Measurements from ENCODE around the gene FLNC. TPM values are rescaled to one million over a fixed set of nuclear protein-coding genes. Genes with fewer than 3 reads are reported as not detected.

Gene FLNC
- total and polyA plus RNA-seq, 2 of the 13 experiments (the other 11 are each of a cell fraction or from before 2014, with no cell fraction given): 0.02 TPM; not detected in 1

DNA sequence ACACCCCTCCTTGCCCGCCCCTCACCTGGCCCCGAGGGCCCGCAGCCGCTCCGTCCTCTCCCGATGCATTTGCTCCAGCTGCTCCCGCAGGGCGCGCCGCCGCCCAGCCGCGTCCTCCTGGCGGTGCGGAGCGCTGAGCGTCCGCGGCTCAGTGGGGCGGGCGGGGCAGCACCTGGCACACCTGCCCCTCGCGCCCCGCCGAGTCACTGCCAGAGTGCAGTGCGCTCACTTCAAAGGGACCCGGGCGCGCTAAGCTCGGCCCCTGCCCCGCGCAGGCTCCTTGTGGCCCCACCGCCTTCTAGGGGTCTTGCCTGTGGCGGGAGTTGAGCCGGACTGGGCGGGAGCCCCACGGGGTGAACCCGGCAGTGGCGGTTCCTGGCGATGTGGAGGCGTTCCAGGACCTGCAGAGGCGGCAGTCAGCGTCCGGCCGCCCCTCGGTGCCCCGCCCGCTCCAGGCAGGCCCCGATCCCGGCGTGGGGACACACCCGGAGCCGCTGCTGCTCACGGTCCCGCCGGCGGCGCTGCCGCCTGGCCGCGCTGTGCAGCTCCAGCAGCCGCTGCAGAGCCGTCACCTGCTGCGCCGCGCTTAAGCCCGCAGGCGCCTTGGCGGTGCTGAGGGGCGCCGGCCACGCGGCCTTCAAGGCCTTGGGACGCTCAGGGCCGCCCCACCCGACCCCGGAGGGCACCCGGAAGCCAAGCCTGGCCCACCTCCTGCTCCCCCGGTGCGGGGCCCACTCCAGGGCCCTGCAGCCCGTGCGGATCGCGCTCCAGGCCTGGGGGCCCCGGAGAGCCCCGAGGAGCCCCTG, 39.1 kb downstream of the FLNC start (continued):
- TF ChIP-seq BRF2 (CRISPR knock-in tag; IDR thresholded peaks at IDR 0.05) (no peak), ZFY (CRISPR knock-in tag; IDR thresholded peaks at IDR 0.05) (peak; percentile 87), ZNF615 (CRISPR knock-in tag; IDR thresholded peaks at IDR 0.05; ENCODE audit: borderline replicate concordance) (no peak), CREM (IDR thresholded peaks at IDR 0.05) (no peak), CREM (CRISPR knock-in tag; IDR thresholded peaks at IDR 0.05) (no peak), PRMT3 (CRISPR knock-in tag; IDR thresholded peaks at IDR 0.05; ENCODE audit: borderline replicate concordance, low read depth) (no peak), ZBTB26 (CRISPR knock-in tag; IDR thresholded peaks at IDR 0.05; ENCODE audit: borderline replicate concordance) (no peak), U2AF1 (optimal IDR thresholded peaks at IDR 0.05; ENCODE audit: low read depth, low read length) (no peak), RXRA (CRISPR knock-in tag; IDR thresholded peaks at IDR 0.05) (no peak), CERS6 (CRISPR knock-in tag; IDR thresholded peaks at IDR 0.05) (no peak), MAF1 (CRISPR knock-in tag; IDR thresholded peaks at IDR 0.05; ENCODE audit: borderline replicate concordance) (no peak)
- TF ChIP-seq, protein P1, sequence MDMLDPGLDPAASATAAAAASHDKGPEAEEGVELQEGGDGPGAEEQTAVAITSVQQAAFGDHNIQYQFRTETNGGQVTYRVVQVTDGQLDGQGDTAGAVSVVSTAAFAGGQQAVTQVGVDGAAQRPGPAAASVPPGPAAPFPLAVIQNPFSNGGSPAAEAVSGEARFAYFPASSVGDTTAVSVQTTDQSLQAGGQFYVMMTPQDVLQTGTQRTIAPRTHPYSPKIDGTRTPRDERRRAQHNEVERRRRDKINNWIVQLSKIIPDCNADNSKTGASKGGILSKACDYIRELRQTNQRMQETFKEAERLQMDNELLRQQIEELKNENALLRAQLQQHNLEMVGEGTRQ (IDR thresholded peaks at IDR 0.05; ENCODE audit: low read depth, low read length): no peak
- TF ChIP-seq, protein P1 (CRISPR knock-in tag; IDR thresholded peaks at IDR 0.05; ENCODE audit: borderline replicate concordance): no peak
- TF ChIP-seq, protein P2, sequence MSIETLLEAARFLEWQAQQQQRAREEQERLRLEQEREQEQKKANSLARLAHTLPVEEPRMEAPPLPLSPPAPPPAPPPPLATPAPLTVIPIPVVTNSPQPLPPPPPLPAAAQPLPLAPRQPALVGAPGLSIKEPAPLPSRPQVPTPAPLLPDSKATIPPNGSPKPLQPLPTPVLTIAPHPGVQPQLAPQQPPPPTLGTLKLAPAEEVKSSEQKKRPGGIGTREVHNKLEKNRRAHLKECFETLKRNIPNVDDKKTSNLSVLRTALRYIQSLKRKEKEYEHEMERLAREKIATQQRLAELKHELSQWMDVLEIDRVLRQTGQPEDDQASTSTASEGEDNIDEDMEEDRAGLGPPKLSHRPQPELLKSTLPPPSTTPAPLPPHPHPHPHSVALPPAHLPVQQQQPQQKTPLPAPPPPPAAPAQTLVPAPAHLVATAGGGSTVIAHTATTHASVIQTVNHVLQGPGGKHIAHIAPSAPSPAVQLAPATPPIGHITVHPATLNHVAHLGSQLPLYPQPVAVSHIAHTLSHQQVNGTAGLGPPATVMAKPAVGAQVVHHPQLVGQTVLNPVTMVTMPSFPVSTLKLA (IDR thresholded peaks at IDR 0.05): no peak
- TF ChIP-seq, protein P3, sequence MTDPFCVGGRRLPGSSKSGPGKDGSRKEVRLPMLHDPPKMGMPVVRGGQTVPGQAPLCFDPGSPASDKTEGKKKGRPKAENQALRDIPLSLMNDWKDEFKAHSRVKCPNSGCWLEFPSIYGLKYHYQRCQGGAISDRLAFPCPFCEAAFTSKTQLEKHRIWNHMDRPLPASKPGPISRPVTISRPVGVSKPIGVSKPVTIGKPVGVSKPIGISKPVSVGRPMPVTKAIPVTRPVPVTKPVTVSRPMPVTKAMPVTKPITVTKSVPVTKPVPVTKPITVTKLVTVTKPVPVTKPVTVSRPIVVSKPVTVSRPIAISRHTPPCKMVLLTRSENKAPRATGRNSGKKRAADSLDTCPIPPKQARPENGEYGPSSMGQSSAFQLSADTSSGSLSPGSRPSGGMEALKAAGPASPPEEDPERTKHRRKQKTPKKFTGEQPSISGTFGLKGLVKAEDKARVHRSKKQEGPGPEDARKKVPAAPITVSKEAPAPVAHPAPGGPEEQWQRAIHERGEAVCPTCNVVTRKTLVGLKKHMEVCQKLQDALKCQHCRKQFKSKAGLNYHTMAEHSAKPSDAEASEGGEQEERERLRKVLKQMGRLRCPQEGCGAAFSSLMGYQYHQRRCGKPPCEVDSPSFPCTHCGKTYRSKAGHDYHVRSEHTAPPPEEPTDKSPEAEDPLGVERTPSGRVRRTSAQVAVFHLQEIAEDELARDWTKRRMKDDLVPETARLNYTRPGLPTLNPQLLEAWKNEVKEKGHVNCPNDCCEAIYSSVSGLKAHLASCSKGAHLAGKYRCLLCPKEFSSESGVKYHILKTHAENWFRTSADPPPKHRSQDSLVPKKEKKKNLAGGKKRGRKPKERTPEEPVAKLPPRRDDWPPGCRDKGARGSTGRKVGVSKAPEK (CRISPR knock-in tag; IDR thresholded peaks at IDR 0.05; ENCODE audit: borderline replicate concordance): no peak
- TF ChIP-seq, protein P4, sequence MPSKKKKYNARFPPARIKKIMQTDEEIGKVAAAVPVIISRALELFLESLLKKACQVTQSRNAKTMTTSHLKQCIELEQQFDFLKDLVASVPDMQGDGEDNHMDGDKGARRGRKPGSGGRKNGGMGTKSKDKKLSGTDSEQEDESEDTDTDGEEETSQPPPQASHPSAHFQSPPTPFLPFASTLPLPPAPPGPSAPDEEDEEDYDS (CRISPR knock-in tag; IDR thresholded peaks at IDR 0.05): no peak
